CD4-positive, alpha-beta T cell treated with Interleukin-4 for 4 hours (primary cell): ENCODE measurements around the gene YPEL5.
"Not testable (repeated sequence)": the region's sequence is repeated elsewhere in the genome, so short reads cannot be mapped to it uniquely, and the experiment has no call there.

ENCODE experiments used
- DNase-seq: peaks from one replicate; pipeline ENCODE4 v3.0.0-alpha.2; 2020

The YPEL5 gene

GRCh38 chr2:30139131-30139870, 7.5 kb upstream of the YPEL5 start:
- DNase-seq = peak; percentile 30

- no peak for DNase-seq
Observed at GRCh38 chr2:30141136-30141535, 5.7 kb upstream of the YPEL5 start.

GRCh38 chr2:30144260-30144659, 2.5 kb upstream of the YPEL5 start:
- no peak for DNase-seq

DNA sequence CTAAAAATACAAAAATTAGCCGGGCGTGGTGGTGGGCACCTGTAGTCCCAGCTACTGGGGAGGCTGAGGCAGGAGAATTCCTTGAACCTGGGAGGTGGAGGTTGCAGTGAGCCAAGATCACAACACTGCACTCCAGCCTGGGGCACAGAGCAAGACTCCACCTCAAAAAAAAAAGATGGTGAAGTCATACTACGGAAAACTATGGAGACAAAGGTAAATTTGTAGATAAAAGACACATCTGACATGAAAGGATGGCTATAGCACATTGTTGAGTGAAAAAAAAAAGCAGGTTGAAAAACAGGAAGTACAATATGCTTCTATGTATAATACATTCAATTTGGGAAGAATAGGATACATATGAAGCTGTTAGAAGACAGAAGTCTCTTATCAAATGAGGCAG, 1.9 kb upstream of the YPEL5 start:
- not testable (repeated sequence) for DNase-seq

DNA sequence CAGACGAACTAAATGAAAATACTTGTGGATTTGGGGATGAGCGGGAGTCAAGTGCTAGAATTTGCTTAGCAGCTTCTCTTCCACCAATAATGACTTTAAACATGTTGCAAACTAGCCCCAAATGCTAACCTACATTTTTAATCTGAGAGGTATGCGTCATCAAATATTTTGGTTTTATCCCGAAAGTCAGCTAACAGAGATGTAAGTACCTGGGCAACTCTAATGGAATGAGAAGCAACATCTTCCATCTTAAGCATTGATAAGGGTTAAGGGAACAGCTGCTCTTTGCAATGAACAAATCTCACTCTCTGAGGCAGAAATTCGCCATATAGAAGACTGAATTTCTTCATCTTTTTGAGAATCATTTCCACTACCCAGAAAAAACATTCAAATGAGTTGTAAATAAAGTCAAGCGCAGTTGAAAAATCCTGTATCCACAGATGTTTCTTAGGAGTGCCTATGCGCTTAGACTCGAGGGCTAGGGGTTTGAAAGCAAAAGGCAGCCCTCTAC, 926 bp upstream of the YPEL5 start:
- DNase-seq = peak; percentile 29

GRCh38 chr2:30147196-30147714, 448 bp downstream of the YPEL5 start:
- DNase-seq = no peak

- DNase-seq = peak; percentile 69
Observed at GRCh38 chr2:30147715-30148610, 1.2 kb downstream of the YPEL5 start.

GRCh38 chr2:30148850-30149249, 2.0 kb downstream of the YPEL5 start:
- DNase-seq = no peak

DNA sequence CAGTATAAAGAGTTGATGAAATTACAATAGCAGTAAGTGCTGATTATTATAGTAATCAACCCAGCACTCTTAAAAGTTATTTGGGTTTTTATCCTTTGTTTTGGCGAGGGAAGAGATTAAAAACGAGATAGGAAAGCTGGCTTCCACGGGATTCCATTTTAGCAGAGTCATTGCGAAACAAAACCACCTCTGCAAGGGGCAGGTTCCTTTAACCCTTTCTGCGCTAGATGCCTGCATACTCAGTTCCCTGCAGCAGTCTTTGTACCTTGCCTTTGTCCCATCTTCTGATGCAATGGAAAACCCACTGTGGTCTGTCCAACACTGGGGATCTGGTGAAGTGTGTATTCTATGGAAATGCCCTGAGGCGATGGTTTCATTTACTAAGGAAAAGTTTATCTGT, 2.7 kb downstream of the YPEL5 start:
- DNase-seq = no peak

- DNase-seq = no peak
Observed at GRCh38 chr2:30149976-30150375, 3.2 kb downstream of the YPEL5 start.

GRCh38 chr2:30150786-30151185, 4.0 kb downstream of the YPEL5 start:
- no peak for DNase-seq

GRCh38 chr2:30152385-30152784, 5.6 kb downstream of the YPEL5 start:
- DNase-seq = no peak

- no peak for DNase-seq
Observed at GRCh38 chr2:30155202-30155601, 8.4 kb downstream of the YPEL5 start.

GRCh38 chr2:30155889-30156658, 9.3 kb downstream of the YPEL5 start:
- DNase-seq = no peak

GRCh38 chr2:30157616-30158015, 10.8 kb downstream of the YPEL5 start:
- DNase-seq = no peak

GRCh38 chr2:30159766-30160165, 13.0 kb downstream of the YPEL5 start:
- DNase-seq = no peak

DNA sequence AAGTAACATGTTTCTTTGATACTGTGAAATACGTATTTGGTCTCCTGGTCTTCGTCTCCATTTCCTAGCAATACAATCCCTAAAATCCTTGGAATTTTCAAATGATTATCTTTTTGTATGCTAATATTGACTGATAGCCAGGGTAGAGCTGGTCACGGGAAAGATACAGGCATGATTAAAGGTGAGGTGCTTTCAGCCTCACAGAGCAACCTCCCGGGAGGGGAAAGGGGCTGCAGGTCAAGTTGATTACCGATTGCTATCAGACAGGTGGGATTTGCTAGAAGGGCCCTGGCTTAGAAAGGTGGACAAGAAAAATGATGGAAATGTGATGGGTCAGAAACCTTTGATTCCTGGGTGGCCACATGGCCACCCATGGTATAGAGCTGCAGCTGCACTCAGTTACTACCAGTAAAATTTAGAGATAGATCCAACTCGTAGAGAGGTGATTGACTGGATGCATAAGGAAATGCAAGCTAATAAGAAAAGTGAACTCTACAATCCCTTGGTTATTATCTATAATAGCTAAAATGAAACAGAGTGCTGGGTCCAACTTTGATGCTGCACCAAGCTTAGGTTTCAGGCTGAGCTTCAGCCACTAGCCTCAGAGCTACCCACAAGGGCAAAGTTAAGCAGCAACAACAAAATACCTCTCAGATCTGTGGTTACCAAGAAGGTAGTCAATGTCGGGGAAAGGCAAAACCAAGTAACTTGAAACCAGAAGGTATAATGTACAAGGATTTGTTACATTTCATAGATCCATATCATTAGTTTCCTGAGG, 15.3 kb downstream of the YPEL5 start:
- no peak for DNase-seq

- DNase-seq = no peak
Observed at GRCh38 chr2:30162806-30163205, 16.0 kb downstream of the YPEL5 start.

DNA sequence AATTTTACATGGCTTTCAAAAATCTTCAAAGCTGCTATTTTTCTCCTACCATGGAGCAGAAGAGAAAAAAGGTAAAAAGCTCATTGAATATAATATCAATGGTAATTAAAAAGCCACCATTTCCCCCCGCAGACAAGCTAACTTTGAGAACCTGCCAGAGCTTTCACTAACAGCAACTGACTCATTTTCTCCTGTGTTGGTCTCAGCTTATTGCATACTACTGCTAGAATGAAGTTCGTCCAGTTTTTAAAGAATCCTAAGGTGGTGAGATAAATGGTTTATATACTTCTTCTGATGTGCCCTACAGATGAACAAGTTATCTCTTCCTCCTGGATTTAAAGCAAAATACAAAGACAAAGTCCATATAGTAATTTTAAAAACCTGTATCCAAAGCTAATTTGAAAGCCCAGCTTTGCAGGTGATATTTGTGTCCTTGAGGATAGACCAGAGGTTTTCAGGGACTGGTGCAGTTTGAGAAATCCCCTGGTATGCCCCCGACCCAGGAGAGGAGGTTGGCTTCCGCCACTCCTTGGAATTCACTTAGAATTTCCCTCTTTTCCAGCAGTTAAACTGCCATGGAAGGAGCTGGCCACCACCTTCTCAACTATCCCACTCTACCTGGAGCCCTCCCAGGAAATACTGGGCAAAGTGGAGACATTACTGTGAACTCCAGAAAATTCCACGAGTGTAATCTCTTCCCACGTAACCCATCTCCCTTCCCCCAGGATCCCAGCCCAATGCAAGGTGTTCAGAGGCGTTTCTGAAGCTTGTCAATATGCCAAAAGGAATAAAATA, 17.5 kb downstream of the YPEL5 start:
- no peak for DNase-seq

GRCh38 chr2:30165050-30165520, 18.3 kb downstream of the YPEL5 start:
- DNase-seq = peak; percentile 83

- no peak for DNase-seq
Observed at GRCh38 chr2:30165617-30166016, 18.8 kb downstream of the YPEL5 start.
